Osteocyte (in vitro differentiated cells): Measurements from ENCODE around the gene PICALM. TPM values are rescaled to one million over a fixed set of nuclear protein-coding genes. Genes with fewer than 3 reads are reported as not detected.

Experiments
- DNase-seq: peaks from one replicate; pipeline ENCODE4 v3.0.0; 2021; ENCODE audit warnings: mixed read lengths; ENCODE audit not compliant: unreplicated experiment; ENCODE audit errors: extremely low spot score
- H3K27ac Mint-ChIP-seq: one replicate; pipeline ENCODE4 v1.8.0; 2021; ENCODE audit warnings: mild to moderate bottlenecking, mixed read lengths; ENCODE audit not compliant: unreplicated experiment
- H3K27me3 Mint-ChIP-seq: one replicate; pipeline ENCODE4 v1.8.0; 2021; ENCODE audit warnings: mixed read lengths; ENCODE audit not compliant: unreplicated experiment
- H3K36me3 Mint-ChIP-seq: one replicate; pipeline ENCODE4 v1.8.0; 2021; ENCODE audit warnings: mixed read lengths; ENCODE audit not compliant: unreplicated experiment
- H3K4me1 Mint-ChIP-seq: one replicate; pipeline ENCODE4 v1.8.0; 2021; ENCODE audit warnings: mixed read lengths; ENCODE audit not compliant: unreplicated experiment
- H3K4me3 Mint-ChIP-seq: one replicate; pipeline ENCODE4 v1.8.0; 2021; ENCODE audit warnings: mild to moderate bottlenecking, moderate library complexity, mixed read lengths; ENCODE audit not compliant: unreplicated experiment
- H3K9me3 Mint-ChIP-seq: one replicate; pipeline ENCODE4 v1.8.0; 2021; ENCODE audit warnings: mixed read lengths; ENCODE audit not compliant: unreplicated experiment
- total RNA-seq: library from RNA; stranded (reverse); gene quantifications from 2 replicates; pipeline ENCODE4 v1.2.1, GENCODE V29; 2021
- TF ChIP-seq, protein P1 (sequence below): fragments of 200-600 bp; sonication (generic); IDR thresholded peaks from 2 replicates; pipeline ENCODE4 v1.5.0; 2021; ENCODE audit warnings: antibody characterized with exemption, mild to moderate bottlenecking, moderate library complexity

Gene PICALM
- total RNA-seq, 1 donor from 2014 or later = 267 TPM

DNA sequence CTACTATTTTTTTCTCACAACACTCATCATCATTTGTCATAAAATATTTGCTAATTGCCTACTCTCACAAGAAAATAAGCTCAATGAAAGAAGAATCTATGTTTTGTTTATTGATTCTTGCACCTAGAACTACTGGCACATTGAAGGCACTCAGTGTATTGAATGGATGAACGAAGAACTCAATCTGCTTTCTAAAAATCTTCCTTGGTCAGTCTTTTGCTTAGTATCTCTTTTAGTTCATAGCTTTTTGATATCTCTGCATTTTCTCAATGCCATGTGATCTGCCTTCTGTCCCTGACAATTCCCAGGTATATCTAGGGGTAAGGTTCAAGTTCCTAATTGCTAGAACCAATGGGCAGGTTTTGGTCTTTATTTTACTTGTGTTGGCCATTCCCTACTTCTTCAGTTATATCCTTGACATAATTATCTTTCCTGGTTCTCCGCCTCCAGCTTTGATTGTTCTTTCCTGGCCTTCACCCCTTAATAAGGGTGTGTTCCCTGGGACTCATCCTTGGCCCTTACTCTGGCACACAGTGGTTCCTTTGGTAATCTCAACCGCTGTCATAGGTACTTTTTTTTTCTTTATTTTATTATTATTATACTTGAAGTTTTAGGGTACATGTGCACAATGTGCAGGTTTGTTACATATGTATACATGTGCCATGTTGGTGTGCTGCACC lies 117.3 kb downstream of the PICALM start:
- DNase-seq = no peak
- Mint-ChIP-seq H3K4me3 (no peak overlapping the region), H3K27me3 (no peaks in the 10 kb centered on the region), H3K4me1 (peaks cover 32% of the 10 kb centered on the region), H3K27ac (no peak overlapping the region), H3K9me3 (peaks cover 4% of the 10 kb centered on the region), H3K36me3 (peaks cover 29% of the 10 kb centered on the region)
- TF ChIP-seq, protein P1, sequence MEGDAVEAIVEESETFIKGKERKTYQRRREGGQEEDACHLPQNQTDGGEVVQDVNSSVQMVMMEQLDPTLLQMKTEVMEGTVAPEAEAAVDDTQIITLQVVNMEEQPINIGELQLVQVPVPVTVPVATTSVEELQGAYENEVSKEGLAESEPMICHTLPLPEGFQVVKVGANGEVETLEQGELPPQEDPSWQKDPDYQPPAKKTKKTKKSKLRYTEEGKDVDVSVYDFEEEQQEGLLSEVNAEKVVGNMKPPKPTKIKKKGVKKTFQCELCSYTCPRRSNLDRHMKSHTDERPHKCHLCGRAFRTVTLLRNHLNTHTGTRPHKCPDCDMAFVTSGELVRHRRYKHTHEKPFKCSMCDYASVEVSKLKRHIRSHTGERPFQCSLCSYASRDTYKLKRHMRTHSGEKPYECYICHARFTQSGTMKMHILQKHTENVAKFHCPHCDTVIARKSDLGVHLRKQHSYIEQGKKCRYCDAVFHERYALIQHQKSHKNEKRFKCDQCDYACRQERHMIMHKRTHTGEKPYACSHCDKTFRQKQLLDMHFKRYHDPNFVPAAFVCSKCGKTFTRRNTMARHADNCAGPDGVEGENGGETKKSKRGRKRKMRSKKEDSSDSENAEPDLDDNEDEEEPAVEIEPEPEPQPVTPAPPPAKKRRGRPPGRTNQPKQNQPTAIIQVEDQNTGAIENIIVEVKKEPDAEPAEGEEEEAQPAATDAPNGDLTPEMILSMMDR = no peak

DNA sequence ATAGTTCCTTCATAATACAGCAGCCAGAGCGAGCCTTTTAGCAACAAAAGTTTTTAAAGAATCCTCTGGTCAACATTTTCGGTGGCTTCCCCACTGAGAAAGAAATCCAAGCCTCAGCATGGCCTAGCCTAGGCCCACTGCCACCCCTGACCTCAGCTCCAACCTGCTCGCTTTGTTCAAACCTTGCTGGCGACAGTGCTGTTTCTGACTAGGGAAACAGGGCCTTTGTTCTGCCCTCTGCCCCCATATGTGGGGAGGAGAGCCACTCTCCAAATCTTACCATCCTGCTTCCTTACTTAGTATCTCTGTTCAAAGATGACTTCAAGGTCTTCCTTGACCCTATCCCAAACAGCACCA lies 117.9 kb downstream of the PICALM start:
- Mint-ChIP-seq H3K27me3 (no peaks in the 10 kb centered on the region), H3K4me3 (no peak overlapping the region), H3K9me3 (peaks cover 4% of the 10 kb centered on the region), H3K27ac (no peak overlapping the region), H3K4me1 (peaks cover 32% of the 10 kb centered on the region), H3K36me3 (peaks cover 24% of the 10 kb centered on the region)
- no peak for DNase-seq
- TF ChIP-seq, protein P1 = no peak

DNA sequence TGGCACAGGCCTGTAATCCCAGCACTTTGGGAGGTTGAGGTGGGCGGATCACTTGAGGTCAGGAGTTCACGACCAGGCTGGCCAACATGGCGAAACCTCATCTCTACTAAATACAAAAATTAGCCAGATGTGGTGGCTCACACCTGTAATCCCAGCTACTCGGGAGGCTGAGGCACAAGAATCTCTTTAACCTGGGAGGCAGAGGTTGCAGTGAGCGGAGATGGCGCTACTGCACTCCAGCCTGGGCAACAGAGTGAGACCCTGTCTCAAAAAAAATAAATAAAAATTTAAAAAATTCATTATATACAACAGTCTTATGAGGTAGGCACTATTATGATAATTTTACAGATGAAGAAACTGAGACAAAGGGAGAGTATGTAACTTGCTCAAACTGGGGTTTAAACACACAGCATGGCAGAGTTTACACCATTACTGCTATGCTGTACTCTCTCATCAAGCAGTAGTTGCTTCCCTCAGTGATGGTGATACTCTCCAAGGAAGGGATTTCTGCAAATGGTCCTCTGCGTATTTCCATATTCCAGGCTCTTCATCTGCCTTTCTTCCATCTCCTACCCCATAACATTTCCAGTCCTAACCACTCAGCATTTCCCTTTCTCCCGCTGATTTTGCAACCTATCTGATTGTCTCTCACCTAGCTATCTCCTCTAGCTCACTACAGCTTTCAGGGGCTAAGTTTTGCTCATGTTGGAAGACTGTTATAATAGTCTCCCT lies 118.4 kb downstream of the PICALM start:
- TF ChIP-seq, protein P1 = no peak
- H3K4me1 Mint-ChIP-seq = peaks cover 29% of the 10 kb centered on the region
- H3K27me3 Mint-ChIP-seq = no peaks in the 10 kb centered on the region
- H3K4me3 Mint-ChIP-seq = no peak overlapping the region
- DNase-seq = no peak
- H3K27ac Mint-ChIP-seq = no peak overlapping the region
- peaks cover 19% of the 10 kb centered on the region for H3K36me3 Mint-ChIP-seq
- peaks cover 4% of the 10 kb centered on the region for H3K9me3 Mint-ChIP-seq

DNA sequence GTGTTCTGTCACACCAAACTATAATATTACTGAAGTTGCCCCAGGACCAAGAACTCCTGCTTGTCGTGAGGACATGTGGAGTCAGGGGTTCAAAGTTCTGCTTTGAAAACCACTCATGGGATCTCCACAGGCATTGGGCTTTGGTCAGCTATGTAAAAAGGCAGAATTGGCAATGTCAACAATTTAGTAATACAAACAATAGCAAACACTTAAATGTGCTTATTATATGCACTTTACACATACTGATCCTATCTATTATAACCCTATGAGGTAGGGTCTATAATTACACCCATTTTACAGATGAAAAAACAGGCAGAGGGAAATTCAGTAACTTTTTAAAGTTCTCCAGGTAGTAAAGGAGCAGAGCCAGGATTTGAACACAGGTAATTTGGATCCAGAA lies 119.1 kb downstream of the PICALM start:
- peaks cover 16% of the 10 kb centered on the region for H3K36me3 Mint-ChIP-seq
- peak overlapping the region; percentile 44 for H3K27ac Mint-ChIP-seq
- no peak for DNase-seq
- peaks cover 4% of the 10 kb centered on the region for H3K9me3 Mint-ChIP-seq
- TF ChIP-seq, protein P1 = no peak
- no peaks in the 10 kb centered on the region for H3K27me3 Mint-ChIP-seq
- peaks cover 26% of the 10 kb centered on the region for H3K4me1 Mint-ChIP-seq
- no peak overlapping the region for H3K4me3 Mint-ChIP-seq

DNA sequence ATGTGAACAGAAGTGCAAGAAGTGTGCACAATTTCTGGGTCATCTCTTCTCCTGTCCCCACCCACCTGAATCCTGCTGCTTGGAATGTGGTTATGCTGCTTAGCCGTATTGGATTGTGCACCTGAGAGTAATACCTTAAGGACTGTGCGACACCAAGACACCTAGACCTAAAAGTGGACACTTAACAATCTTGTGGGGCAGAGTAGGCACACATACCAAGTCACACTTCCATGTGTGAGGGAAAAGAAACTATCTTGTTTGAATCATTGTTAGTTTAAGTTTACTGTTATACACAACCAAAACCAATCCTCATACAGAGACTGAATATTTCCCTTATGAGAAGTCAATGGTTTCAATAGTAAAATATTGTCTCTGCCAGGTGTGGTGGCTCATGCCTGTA lies 120.0 kb downstream of the PICALM start:
- Mint-ChIP-seq H3K27me3 (no peaks in the 10 kb centered on the region), H3K9me3 (peaks cover 4% of the 10 kb centered on the region), H3K4me3 (no peak overlapping the region), H3K27ac (peak overlapping the region; percentile 75), H3K4me1 (peaks cover 26% of the 10 kb centered on the region), H3K36me3 (peaks cover 10% of the 10 kb centered on the region)
- TF ChIP-seq, protein P1 = no peak
- no peak for DNase-seq
